ENCODE data around the gene RUFY1. TPM values are rescaled to one million over a fixed set of nuclear protein-coding genes. Genes with fewer than 3 reads are reported as not detected.

RUFY1 gene
- total and polyA plus RNA-seq, 9 of the 15 experiments (the other 6 are each of a cell fraction or from before 2014, with no cell fraction given) = 5.0 to 41.7 (median 29.6) TPM

DNA sequence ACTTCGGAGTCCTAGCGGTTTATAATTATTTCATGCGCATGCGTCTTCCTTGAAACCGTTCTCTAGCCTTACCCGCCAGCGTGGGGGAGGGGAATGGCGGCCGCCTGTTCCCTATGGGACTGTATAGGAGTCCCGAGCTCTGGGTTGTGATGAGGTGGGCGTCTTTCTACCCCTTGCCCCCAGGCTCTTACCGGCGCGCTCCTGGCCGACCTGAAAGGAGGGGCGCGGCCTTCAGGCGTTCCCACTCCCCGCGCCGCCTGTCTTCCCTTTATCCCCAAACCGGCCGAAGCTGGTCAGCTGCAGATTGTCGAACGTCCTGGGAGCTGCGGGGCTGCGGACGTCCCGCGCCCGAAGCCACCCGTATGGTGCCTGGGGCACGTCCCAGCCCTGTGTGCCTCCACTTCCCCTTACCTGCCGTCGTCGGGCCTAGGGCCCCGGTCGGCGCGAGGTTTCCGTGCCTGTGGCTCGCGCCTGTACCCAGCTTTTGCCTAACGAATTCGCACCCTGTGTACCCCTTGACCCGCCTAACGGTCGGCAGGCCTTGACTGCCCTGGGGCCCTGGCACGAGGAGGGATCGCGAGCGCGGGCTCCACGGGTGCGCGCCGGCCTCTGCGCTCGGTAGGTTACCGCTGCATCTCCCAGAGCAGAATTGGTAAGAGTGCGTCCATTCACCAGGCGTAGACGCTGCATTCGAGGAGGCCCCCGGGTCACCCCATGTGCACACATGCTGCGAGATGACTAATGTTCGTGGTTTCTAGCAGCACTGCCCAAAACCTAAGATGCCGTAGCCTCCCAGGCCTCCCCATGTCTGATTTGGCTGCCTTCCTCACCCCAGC, 73.8 kb downstream of the RUFY1 start (continued):
- no peak for TF ChIP-seq CBFA2T2 (conservative IDR thresholded peaks at IDR 0.05)
- TF ChIP-seq ZC3H8 (IDR thresholded peaks at IDR 0.05) = no peak
- no peak for TF ChIP-seq CHD4 (IDR thresholded peaks at IDR 0.05; ENCODE audit: insufficient read depth, insufficient replicate concordance, low read depth, low read length, poor library complexity, severe bottlenecking)
- TF ChIP-seq KLF13 (tag; IDR thresholded peaks at IDR 0.05; ENCODE audit: borderline replicate concordance, low read depth) = peak; percentile 25; the same call in 1 of the 2 replicates
- TF ChIP-seq MCM7 (IDR thresholded peaks at IDR 0.05) = no peak
- no peak; the same call in 1 of the 2 replicates for TF ChIP-seq ZNF668 (CRISPR knock-in tag; IDR thresholded peaks at IDR 0.05)
- TF ChIP-seq, protein P1, sequence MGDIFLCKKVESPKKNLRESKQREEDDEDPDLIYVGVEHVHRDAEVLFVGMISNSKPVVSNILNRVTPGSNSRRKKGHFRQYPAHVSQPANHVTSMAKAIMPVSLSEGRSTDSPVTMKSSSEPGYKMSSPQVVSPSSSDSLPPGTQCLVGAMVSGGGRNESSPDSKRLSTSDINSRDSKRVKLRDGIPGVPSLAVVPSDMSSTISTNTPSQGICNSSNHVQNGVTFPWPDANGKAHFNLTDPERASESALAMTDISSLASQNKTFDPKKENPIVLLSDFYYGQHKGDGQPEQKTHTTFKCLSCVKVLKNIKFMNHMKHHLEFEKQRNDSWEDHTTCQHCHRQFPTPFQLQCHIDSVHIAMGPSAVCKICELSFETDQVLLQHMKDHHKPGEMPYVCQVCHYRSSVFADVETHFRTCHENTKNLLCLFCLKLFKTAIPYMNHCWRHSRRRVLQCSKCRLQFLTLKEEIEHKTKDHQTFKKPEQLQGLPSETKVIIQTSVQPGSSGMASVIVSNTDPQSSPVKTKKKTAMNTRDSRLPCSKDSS (IDR thresholded peaks at IDR 0.05; ENCODE audit: low read depth, partially characterized antibody) = no peak
- TF ChIP-seq SNRNP70 (optimal IDR thresholded peaks at IDR 0.05; ENCODE audit: low read depth, low read length) = no peak
- TF ChIP-seq, protein P2, sequence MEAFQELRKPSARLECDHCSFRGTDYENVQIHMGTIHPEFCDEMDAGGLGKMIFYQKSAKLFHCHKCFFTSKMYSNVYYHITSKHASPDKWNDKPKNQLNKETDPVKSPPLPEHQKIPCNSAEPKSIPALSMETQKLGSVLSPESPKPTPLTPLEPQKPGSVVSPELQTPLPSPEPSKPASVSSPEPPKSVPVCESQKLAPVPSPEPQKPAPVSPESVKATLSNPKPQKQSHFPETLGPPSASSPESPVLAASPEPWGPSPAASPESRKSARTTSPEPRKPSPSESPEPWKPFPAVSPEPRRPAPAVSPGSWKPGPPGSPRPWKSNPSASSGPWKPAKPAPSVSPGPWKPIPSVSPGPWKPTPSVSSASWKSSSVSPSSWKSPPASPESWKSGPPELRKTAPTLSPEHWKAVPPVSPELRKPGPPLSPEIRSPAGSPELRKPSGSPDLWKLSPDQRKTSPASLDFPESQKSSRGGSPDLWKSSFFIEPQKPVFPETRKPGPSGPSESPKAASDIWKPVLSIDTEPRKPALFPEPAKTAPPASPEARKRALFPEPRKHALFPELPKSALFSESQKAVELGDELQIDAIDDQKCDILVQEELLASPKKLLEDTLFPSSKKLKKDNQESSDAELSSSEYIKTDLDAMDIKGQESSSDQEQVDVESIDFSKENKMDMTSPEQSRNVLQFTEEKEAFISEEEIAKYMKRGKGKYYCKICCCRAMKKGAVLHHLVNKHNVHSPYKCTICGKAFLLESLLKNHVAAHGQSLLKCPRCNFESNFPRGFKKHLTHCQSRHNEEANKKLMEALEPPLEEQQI (IDR thresholded peaks at IDR 0.05) = no peak
- peak; percentile 97 for TF ChIP-seq ZNF589 (CRISPR knock-in tag; IDR thresholded peaks at IDR 0.05; ENCODE audit: low read depth)
- TF ChIP-seq, protein P3, sequence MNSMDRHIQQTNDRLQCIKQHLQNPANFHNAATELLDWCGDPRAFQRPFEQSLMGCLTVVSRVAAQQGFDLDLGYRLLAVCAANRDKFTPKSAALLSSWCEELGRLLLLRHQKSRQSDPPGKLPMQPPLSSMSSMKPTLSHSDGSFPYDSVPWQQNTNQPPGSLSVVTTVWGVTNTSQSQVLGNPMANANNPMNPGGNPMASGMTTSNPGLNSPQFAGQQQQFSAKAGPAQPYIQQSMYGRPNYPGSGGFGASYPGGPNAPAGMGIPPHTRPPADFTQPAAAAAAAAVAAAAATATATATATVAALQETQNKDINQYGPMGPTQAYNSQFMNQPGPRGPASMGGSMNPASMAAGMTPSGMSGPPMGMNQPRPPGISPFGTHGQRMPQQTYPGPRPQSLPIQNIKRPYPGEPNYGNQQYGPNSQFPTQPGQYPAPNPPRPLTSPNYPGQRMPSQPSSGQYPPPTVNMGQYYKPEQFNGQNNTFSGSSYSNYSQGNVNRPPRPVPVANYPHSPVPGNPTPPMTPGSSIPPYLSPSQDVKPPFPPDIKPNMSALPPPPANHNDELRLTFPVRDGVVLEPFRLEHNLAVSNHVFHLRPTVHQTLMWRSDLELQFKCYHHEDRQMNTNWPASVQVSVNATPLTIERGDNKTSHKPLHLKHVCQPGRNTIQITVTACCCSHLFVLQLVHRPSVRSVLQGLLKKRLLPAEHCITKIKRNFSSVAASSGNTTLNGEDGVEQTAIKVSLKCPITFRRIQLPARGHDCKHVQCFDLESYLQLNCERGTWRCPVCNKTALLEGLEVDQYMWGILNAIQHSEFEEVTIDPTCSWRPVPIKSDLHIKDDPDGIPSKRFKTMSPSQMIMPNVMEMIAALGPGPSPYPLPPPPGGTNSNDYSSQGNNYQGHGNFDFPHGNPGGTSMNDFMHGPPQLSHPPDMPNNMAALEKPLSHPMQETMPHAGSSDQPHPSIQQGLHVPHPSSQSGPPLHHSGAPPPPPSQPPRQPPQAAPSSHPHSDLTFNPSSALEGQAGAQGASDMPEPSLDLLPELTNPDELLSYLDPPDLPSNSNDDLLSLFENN (IDR thresholded peaks at IDR 0.05; ENCODE audit: low read depth in 2 of 2, low read length in 2 of 2) = no peak
- TF ChIP-seq ZNF785 (CRISPR knock-in tag; IDR thresholded peaks at IDR 0.05) = no peak
- no peak for TF ChIP-seq SAFB2 (IDR thresholded peaks at IDR 0.05; ENCODE audit: borderline replicate concordance, low read depth, low read length, severe bottlenecking)
- peak; percentile 54; the same call in 1 of the 2 replicates for TF ChIP-seq MECOM (CRISPR knock-in tag; IDR thresholded peaks at IDR 0.05)
- no peak for TF ChIP-seq XRCC4 (IDR thresholded peaks at IDR 0.05; ENCODE audit: extremely low read depth, insufficient read depth, insufficient read length)
- TF ChIP-seq, protein P4, sequence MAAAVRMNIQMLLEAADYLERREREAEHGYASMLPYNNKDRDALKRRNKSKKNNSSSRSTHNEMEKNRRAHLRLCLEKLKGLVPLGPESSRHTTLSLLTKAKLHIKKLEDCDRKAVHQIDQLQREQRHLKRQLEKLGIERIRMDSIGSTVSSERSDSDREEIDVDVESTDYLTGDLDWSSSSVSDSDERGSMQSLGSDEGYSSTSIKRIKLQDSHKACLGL (CRISPR knock-in tag; IDR thresholded peaks at IDR 0.05; ENCODE audit: borderline replicate concordance, poor library complexity, severe bottlenecking) = no peak
- no peak for TF ChIP-seq ZNF75A (CRISPR knock-in tag; IDR thresholded peaks at IDR 0.05)
- TF ChIP-seq ZEB2 (IDR thresholded peaks at IDR 0.05) = no peak
